H1 (cell line): Measurements from ENCODE around the gene POLR3A. TPM values are rescaled to one million over a fixed set of nuclear protein-coding genes. Genes with fewer than 3 reads are reported as not detected.
"Not testable (repeated sequence)": the region's sequence is repeated elsewhere in the genome, so short reads cannot be mapped to it uniquely, and the experiment has no call there.

Source experiments
- CTCF ChIA-PET: fragments of 300-600 bp; sonication (Branson Sonifier 250); formaldehyde crosslinking; loops from one replicate; lab custom pipeline; 2021; ENCODE audit not compliant: partially characterized antibody; lab: Charles Lee
- POLR2A ChIA-PET: fragments of 300-600 bp; sonication (Branson Sonifier 250); formaldehyde crosslinking; loops from one replicate; lab custom pipeline; 2021; ENCODE audit warnings: inconsistent platforms; ENCODE audit not compliant: partially characterized antibody; lab: Charles Lee
- DNase-seq, 2 experiments: peaks; one replicate each; pipeline versions ENCODE4 v3.0.0 to v3.0.0-alpha.2; 2010 to 2022; ENCODE audit warnings: low spot score in 2 of 2, low read depth in 1 of 2, mixed read lengths in 1 of 2
- FAIRE-seq: peaks from 2 replicates; lab custom pipeline; 2011; peaks lifted over from hg19 to GRCh38; lab: Jason Lieb, UNC
- H2AFZ ChIP-seq: 2 replicates; pipeline ENCODE4 v1.8.1; 2012; ENCODE audit warnings: low read length, inconsistent platforms
- H2AK5ac ChIP-seq: 2 replicates; pipeline ENCODE4 v1.6.1; 2013; ENCODE audit warnings: low read depth, low read length
- H2BK120ac ChIP-seq: replicated peaks from 2 replicates; pipeline ENCODE3; 2013; ENCODE audit warnings: low read depth, low read length, inconsistent platforms
- H2BK12ac ChIP-seq: 2 replicates; pipeline ENCODE4 v1.6.1; 2013; ENCODE audit warnings: low read depth, low read length
- H2BK15ac ChIP-seq: 2 replicates; pipeline ENCODE4 v1.6.1; 2013; ENCODE audit warnings: low read length
- H2BK20ac ChIP-seq: 2 replicates; pipeline ENCODE4 v1.6.1; 2013; ENCODE audit warnings: low read length
- H2BK5ac ChIP-seq: 2 replicates; pipeline ENCODE4 v1.6.1; 2013; ENCODE audit warnings: low read depth, low read length
- H3K14ac ChIP-seq: 2 replicates; pipeline ENCODE4 v1.6.1; 2013; ENCODE audit warnings: inconsistent platforms; ENCODE audit not compliant: insufficient read length
- H3K18ac ChIP-seq: 2 replicates; pipeline ENCODE4 v1.6.1; 2013; ENCODE audit warnings: low read length; ENCODE audit errors: extremely low read depth
- H3K23ac ChIP-seq: 2 replicates; pipeline ENCODE4 v1.6.1; 2013; ENCODE audit warnings: inconsistent platforms; ENCODE audit not compliant: insufficient read length
- H3K23me2 ChIP-seq: 2 replicates; pipeline ENCODE4 v1.6.1; 2013; ENCODE audit warnings: low read depth, low read length
- H3K27ac ChIP-seq: 2 replicates; pipeline ENCODE4 v1.6.1; 2011; ENCODE audit warnings: low read depth, low read length, inconsistent platforms
- H3K27me3 ChIP-seq, 4 experiments: replicated peaks in 1 of 4; 1 replicate in 1 of 4; 2 replicates in 3 of 4; pipeline versions ENCODE4 v1.6.1 to v1.8.1; 2011 to 2013; ENCODE audit warnings: low read length in 3 of 4, mild to moderate bottlenecking in 3 of 4, inconsistent platforms in 2 of 4, mixed read lengths in 2 of 4, moderate library complexity in 1 of 4; ENCODE audit not compliant: control insufficient read depth in 3 of 4, insufficient read depth in 3 of 4; ENCODE audit errors: extremely low read depth in 1 of 4
- H3K36me3 ChIP-seq, 4 experiments: 2 replicates each; pipeline versions ENCODE4 v1.6.1 to v1.8.1; 2011 to 2013; ENCODE audit warnings: mild to moderate bottlenecking in 4 of 4, low read length in 3 of 4, moderate library complexity in 2 of 4, control low read depth in 1 of 4, inconsistent platforms in 1 of 4; ENCODE audit not compliant: insufficient read depth in 4 of 4, control insufficient read depth in 2 of 4
- H3K4ac ChIP-seq: replicated peaks from 2 replicates; pipeline ENCODE3; 2013; ENCODE audit warnings: low read length, low read depth, mixed read lengths, inconsistent platforms; ENCODE audit not compliant: insufficient read length
- H3K4me1 ChIP-seq, 4 experiments: replicated peaks in 1 of 4; 1 replicate in 1 of 4; 2 replicates in 3 of 4; pipeline versions ENCODE4 v1.6.1 to v1.8.1; 2011 to 2013; ENCODE audit warnings: low read length in 3 of 4, inconsistent platforms in 2 of 4, mixed read lengths in 1 of 4; ENCODE audit not compliant: insufficient read depth in 4 of 4, control insufficient read depth in 3 of 4
- H3K4me2 ChIP-seq, 2 experiments: 2 replicates each; pipeline versions ENCODE4 v1.6.1 to v1.8.1; 2011 to 2013; ENCODE audit warnings: low read depth in 2 of 2, low read length in 2 of 2, control low read depth in 1 of 2, inconsistent platforms in 1 of 2, mild to moderate bottlenecking in 1 of 2; ENCODE audit not compliant: insufficient read depth in 1 of 2
- H3K4me3 ChIP-seq, 4 experiments: fragments of 200-600, 300-600 bp in 1 of 4; sonication (generic), shearing (Covaris generic), sonication (Bioruptor Twin) in 1 of 4; 2 replicates each; pipeline versions ENCODE4 v1.5.1 to v1.8.1; 2011 to 2016; ENCODE audit warnings: low read length in 4 of 4, low read depth in 3 of 4, control low read depth in 2 of 4, inconsistent platforms in 2 of 4, mild to moderate bottlenecking in 2 of 4, mixed read lengths in 1 of 4, moderate library complexity in 1 of 4; ENCODE audit not compliant: insufficient read depth in 2 of 4; ENCODE audit errors: extremely low read depth in 1 of 4
- H3K56ac ChIP-seq: replicated peaks from 2 replicates; pipeline ENCODE3; 2013; ENCODE audit warnings: low read depth, mild to moderate bottlenecking, mixed read lengths, low read length, inconsistent platforms; ENCODE audit not compliant: insufficient read length
- H3K79me1 ChIP-seq: 2 replicates; pipeline ENCODE4 v1.6.1; 2013; ENCODE audit warnings: low read depth, low read length, control low read depth
- H3K79me2 ChIP-seq, 2 experiments: 2 replicates each; pipeline versions ENCODE4 v1.6.1 to v1.8.1; 2012 to 2013; ENCODE audit warnings: low read length in 2 of 2, mild to moderate bottlenecking in 2 of 2, inconsistent platforms in 1 of 2; ENCODE audit not compliant: insufficient read depth in 2 of 2, control insufficient read depth in 1 of 2
- H3K9ac ChIP-seq, 4 experiments: replicated peaks in 1 of 4; 1 replicate in 1 of 4; 2 replicates in 3 of 4; pipeline versions ENCODE4 v1.6.1 to v1.8.1; 2011 to 2013; ENCODE audit warnings: low read depth in 3 of 4, low read length in 3 of 4, control low read depth in 2 of 4, mild to moderate bottlenecking in 2 of 4, moderate library complexity in 2 of 4, inconsistent platforms in 1 of 4; ENCODE audit errors: extremely low read depth in 1 of 4
- H3K9me3 ChIP-seq, 2 experiments: 2 replicates each; pipeline versions ENCODE4 v1.6.1 to v1.8.1; 2012 to 2013; ENCODE audit warnings: mild to moderate bottlenecking in 2 of 2, moderate library complexity in 2 of 2, control low read depth in 1 of 2, inconsistent platforms in 1 of 2, low read depth in 1 of 2, low read length in 1 of 2, mixed read lengths in 1 of 2; ENCODE audit not compliant: insufficient read depth in 2 of 2
- H4K20me1 ChIP-seq, 2 experiments: replicated peaks in 1 of 2; 2 replicates each; pipeline versions ENCODE3 to v1.8.1; 2011 to 2013; ENCODE audit warnings: inconsistent platforms in 2 of 2, low read length in 2 of 2, mild to moderate bottlenecking in 1 of 2; ENCODE audit not compliant: insufficient read depth in 2 of 2, control insufficient read depth in 1 of 2
- H4K5ac ChIP-seq: 2 replicates; pipeline ENCODE4 v1.6.1; 2013; ENCODE audit warnings: low read length, low read depth, mixed read lengths, inconsistent platforms; ENCODE audit not compliant: insufficient read length
- H4K8ac ChIP-seq: 2 replicates; pipeline ENCODE4 v1.8.0; 2013; ENCODE audit warnings: mild to moderate bottlenecking, moderate library complexity, low read length, inconsistent platforms; ENCODE audit not compliant: insufficient read depth; ENCODE audit errors: extremely low read depth
- H4K91ac ChIP-seq: replicated peaks from 2 replicates; pipeline ENCODE3; 2013; ENCODE audit warnings: low read length, mixed read lengths, inconsistent platforms; ENCODE audit not compliant: insufficient read length
- WGBS, 2 experiments: shearing (Covaris generic) in 1 of 2; methylation state at CpG; one replicate each; pipeline versions ENCODE4 v1.1.6 to v1.1.7; 2013 to 2015; ENCODE audit warnings: low lambda C conversion rate in 2 of 2, mixed read lengths in 2 of 2, inconsistent platforms in 1 of 2, low coverage in 1 of 2, missing lambda C conversion rate in 1 of 2; ENCODE audit not compliant: insufficient replicate concordance in 2 of 2, insufficient coverage in 1 of 2, insufficient read length in 1 of 2; ENCODE audit errors: extremely low coverage in 1 of 2, missing lambda C conversion rate in 1 of 2; 5-methylcytosine and 5-hydroxymethylcytosine counted together
- polyA plus RNA-seq, 7 experiments: library from polyadenylated mRNA; depleted of rRNA in 3 of 7; stranded (reverse) in 5 of 7; unstranded in 2 of 7; fragments of >200 nt in 5 of 7; fragments of 200-250 nt in 2 of 7; gene quantifications; 1 replicate in 5 of 7; 2 replicates in 1 of 7; 4 replicates in 1 of 7; pipeline versions ENCODE4 v1.2.1 to v1.2.3, GENCODE V29; 2011 to 2013; ENCODE audit warnings: missing spikeins in 2 of 7, mixed read lengths in 2 of 7
- total RNA-seq: library from RNA; stranded (reverse); fragmentation: NEBNext Ultra II Directional; extraction: Animal tissue kit (Norgen Biotek cat#: 25700); gene quantifications from 2 replicates; pipeline ENCODE4 v1.2.1, GENCODE V29; 2021

POLR3A gene
- total and polyA plus RNA-seq, 2 of the 8 experiments (the other 6 are each of a cell fraction or from before 2014, with no cell fraction given): 11.3 to 38.6 TPM

GRCh38 chr10:77998780-77999179, 30.5 kb downstream of the POLR3A start:
- H4K20me1 ChIP-seq, H2AK5ac ChIP-seq, H3K18ac ChIP-seq, H2BK20ac ChIP-seq, H3K27ac ChIP-seq, H2BK12ac ChIP-seq, FAIRE-seq, H3K4me3 ChIP-seq, H2BK15ac ChIP-seq, H3K14ac ChIP-seq, H3K4me1 ChIP-seq, H3K23me2 ChIP-seq, H3K9ac ChIP-seq, CTCF ChIA-PET, H4K91ac ChIP-seq, H3K79me1 ChIP-seq, H3K27me3 ChIP-seq, H4K5ac ChIP-seq, H2AFZ ChIP-seq, DNase-seq, H3K4ac ChIP-seq, POLR2A ChIA-PET, H3K9me3 ChIP-seq, H2BK5ac ChIP-seq, H4K8ac ChIP-seq, H3K23ac ChIP-seq, H3K79me2 ChIP-seq, H3K56ac ChIP-seq, H2BK120ac ChIP-seq, H3K4me2 ChIP-seq: not testable (repeated sequence)
- H3K36me3 ChIP-seq: peaks cover 18 to 51% (median 39%) of the 10 kb centered on the region in 4 experiments; a peak in 7 of 8 replicates
- WGBS, 2 experiments: 98% methylated on average over 5 of the region's 5 CpGs; no CpG with 5 or more reads in 1 of the 2 experiments
